GM12801 (cell line): ENCODE measurements around the gene CXorf58.

Experiments used
- CTCF ChIP-seq: IDR thresholded peaks from one replicate; pipeline ENCODE4 v1.5.1; 2011; ENCODE audit warnings: control low read depth; ENCODE audit not compliant: insufficient read length; ENCODE audit errors: extremely low read depth

CXorf58 gene

GRCh38 chrX:23952391-23952790, 44.6 kb downstream of the CXorf58 start:
- no peak for TF ChIP-seq CTCF

- no peak for TF ChIP-seq CTCF
Measured at GRCh38 chrX:23952984-23953907, 45.4 kb downstream of the CXorf58 start.

GRCh38 chrX:23953908-23954269, 46.1 kb downstream of the CXorf58 start:
- no peak for TF ChIP-seq CTCF

GRCh38 chrX:23954396-23954795, 46.6 kb downstream of the CXorf58 start:
- TF ChIP-seq CTCF = no peak

- TF ChIP-seq CTCF = no peak
Measured at GRCh38 chrX:23959781-23960180, 52.0 kb downstream of the CXorf58 start.

- no peak for TF ChIP-seq CTCF
Measured at GRCh38 chrX:23964191-23964590, 56.4 kb downstream of the CXorf58 start.

GRCh38 chrX:23978491-23978890, 70.7 kb downstream of the CXorf58 start:
- TF ChIP-seq CTCF = no peak
